RPMI7951 (cell line): ENCODE measurements around the gene OAS2. TPM values are rescaled to one million over a fixed set of nuclear protein-coding genes. Genes with fewer than 3 reads are reported as not detected.
A peak's percentile ranks its signal among the peaks of the same experiment; 100 is the strongest.
"Not testable (repeated sequence)": the region's sequence is repeated elsewhere in the genome, so short reads cannot be mapped to it uniquely, and the experiment has no call there.

ENCODE experiments used
- DNase-seq: peaks from one replicate; pipeline ENCODE4 v3.0.0-alpha.2; 2012; ENCODE audit warnings: low read depth
- total RNA-seq: library from RNA; depleted of rRNA; stranded (reverse); fragments of >200 nt; shearing (Covaris generic); gene quantifications from 2 replicates; pipeline ENCODE4 v1.2.3, GENCODE V29; 2014

OAS2 gene
- total RNA-seq, 1 experiment from 2014 or later: 27.5 TPM

GRCh38 chr12:112948806-112949205 is 29.5 kb upstream of the OAS2 start:
- DNase-seq: no peak

- no peak for DNase-seq
Observed at GRCh38 chr12:112950701-112951100, 27.6 kb upstream of the OAS2 start.

GRCh38 chr12:112957125-112957524 is 21.2 kb upstream of the OAS2 start:
- not testable (repeated sequence) for DNase-seq

- DNase-seq: no peak
Observed at GRCh38 chr12:112961074-112961473, 17.2 kb upstream of the OAS2 start.

- DNase-seq: no peak
Observed at GRCh38 chr12:112961536-112961935, 16.8 kb upstream of the OAS2 start.

GRCh38 chr12:112962561-112962960 is 15.8 kb upstream of the OAS2 start:
- DNase-seq: no peak

- DNase-seq: no peak
Observed at GRCh38 chr12:112963227-112963861, 15.0 kb upstream of the OAS2 start.

GRCh38 chr12:112964067-112964670 is 14.2 kb upstream of the OAS2 start:
- DNase-seq: no peak

GRCh38 chr12:112964915-112965314 is 13.4 kb upstream of the OAS2 start:
- no peak for DNase-seq

- no peak for DNase-seq
Observed at GRCh38 chr12:112965643-112966042, 12.7 kb upstream of the OAS2 start.

GRCh38 chr12:112967306-112967705 is 11.0 kb upstream of the OAS2 start:
- no peak for DNase-seq

GRCh38 chr12:112967858-112968257 is 10.5 kb upstream of the OAS2 start:
- DNase-seq: no peak

GRCh38 chr12:112969547-112970306 is 8.6 kb upstream of the OAS2 start:
- DNase-seq: no peak

GRCh38 chr12:112970391-112970790 is 7.9 kb upstream of the OAS2 start:
- DNase-seq: no peak

GRCh38 chr12:112971248-112971647 is 7.1 kb upstream of the OAS2 start:
- peak; percentile 75 for DNase-seq

- DNase-seq: no peak
Observed at GRCh38 chr12:112973011-112973735, 5.1 kb upstream of the OAS2 start.

- DNase-seq: peak; percentile 7
Observed at GRCh38 chr12:112973818-112974231, 4.5 kb upstream of the OAS2 start.

- no peak for DNase-seq
Observed at GRCh38 chr12:112974904-112975303, 3.4 kb upstream of the OAS2 start.

GRCh38 chr12:112977139-112977538 is 1.2 kb upstream of the OAS2 start:
- DNase-seq: no peak

- DNase-seq: peak; percentile 11
Observed at GRCh38 chr12:112977641-112978040, 678 bp upstream of the OAS2 start.

GRCh38 chr12:112979041-112979680 is 842 bp downstream of the OAS2 start:
- peak; percentile 34 for DNase-seq
